ENCODE results near the gene TMEM59.
A peak's percentile ranks its signal among the peaks of the same experiment; 100 is the strongest.
"Not testable (repeated sequence)": the region's sequence is repeated elsewhere in the genome, so short reads cannot be mapped to it uniquely, and the experiment has no call there.

The TMEM59 gene

GRCh38 chr1:54052934-54053744 is at the start of gene TMEM59, which contains the start of gene TCEANC2:
TSS of gene TMEM59 (minus strand) at chr1:54053204. CDS start at chr1:54053188, 16 bp downstream.
TSS of gene TCEANC2 (plus strand) at chr1:54053608. CDS start at chr1:54054423, 815 bp downstream.
- DNase-seq (ENCODE audit: low spot score) = peak; percentile 99

GRCh38 chr1:54100500-54100899 is 47.5 kb upstream of the TMEM59 start:
- DNase-seq (ENCODE audit: low spot score) = no peak

GRCh38 chr1:54099061-54099610 is 46.1 kb upstream of the TMEM59 start:
- DNase-seq (ENCODE audit: low spot score) = peak; percentile 11

DNA sequence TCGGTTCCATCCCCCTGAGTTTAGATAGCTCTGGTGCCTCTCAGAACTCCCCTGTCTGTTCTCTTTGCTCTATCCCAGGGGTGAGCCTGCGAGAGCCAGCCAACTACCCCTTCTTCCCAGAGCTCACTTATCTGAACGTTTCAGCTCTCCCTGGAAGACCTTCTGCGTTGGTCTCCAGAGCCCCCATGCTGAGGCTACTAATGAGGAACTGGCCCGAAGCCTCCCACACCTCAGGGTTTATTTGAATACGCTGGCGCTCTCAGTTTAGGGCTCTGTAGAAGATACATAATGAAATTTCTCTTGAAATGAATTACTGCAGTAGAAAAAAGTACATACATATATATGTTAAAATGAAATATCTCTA is 43.9 kb upstream of the TMEM59 start:
- DNase-seq (ENCODE audit: low spot score) = no peak

DNA sequence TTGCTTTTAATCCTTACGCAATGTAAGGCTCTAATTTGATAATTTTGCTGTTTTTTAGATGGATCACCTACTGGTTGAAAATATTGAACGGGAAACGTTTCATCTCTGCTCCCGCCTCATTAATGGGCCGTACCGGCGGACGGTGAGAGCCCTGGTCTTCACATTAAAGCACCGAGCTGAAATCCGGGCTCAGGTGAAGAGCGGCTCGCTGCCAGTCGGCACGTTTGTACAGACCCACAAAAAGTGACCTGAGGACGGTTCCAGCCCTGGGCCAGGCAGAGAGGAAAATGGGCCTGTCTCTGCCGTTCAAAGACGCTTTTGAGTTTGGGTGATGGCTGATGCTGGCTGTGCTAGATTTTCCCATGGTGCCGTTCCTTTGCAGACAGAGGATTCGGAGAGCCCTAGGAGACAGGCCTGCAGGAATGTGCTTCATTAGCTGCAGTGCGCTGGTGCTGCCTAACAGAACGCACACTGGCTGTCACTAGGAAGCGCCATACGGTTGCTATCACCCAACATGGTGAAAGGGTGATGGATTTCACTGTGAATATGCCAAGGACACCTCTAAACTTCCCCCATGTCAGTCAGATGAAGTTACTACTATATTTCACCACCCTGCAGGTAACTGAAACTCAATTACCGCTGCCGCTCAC is 43.3 kb upstream of the TMEM59 start:
- DNase-seq (ENCODE audit: low spot score) = no peak

DNA sequence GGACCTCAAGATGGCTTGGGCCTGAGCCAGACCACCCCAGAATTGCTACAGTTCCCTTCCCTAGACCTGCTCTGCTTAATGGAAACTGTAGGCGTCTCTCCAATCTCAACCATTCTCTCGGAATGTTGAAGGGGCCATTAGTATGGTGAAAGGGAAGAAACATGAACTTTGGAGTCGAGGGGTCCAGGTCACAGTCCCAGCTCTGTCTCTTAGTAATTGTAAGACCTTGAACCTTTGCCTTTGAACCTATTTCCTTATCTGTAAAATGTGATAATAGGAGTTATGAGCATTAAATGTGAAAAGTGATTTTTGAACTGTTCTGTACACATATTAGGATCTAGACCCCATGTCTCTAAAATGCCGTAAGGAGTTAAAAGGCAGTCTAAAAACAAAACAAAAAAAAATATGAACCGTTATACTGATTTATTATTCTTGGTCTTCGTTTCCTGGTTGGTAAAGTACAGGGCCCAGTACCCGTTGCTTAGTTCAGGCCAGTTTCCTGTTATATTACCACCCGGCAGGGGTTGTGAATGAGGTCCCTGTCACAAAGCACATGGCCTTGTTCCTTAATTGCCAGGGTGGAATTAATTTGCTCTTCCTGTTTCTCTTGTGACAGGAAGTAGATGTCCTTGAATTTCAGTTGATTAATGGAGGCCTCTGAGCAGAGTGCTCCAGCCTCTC is 42.7 kb upstream of the TMEM59 start:
- peak; percentile 5 for DNase-seq (ENCODE audit: low spot score)

- DNase-seq (ENCODE audit: low spot score) = not testable (repeated sequence)
Observed at GRCh38 chr1:54094730-54095105, 41.7 kb upstream of the TMEM59 start.

DNA sequence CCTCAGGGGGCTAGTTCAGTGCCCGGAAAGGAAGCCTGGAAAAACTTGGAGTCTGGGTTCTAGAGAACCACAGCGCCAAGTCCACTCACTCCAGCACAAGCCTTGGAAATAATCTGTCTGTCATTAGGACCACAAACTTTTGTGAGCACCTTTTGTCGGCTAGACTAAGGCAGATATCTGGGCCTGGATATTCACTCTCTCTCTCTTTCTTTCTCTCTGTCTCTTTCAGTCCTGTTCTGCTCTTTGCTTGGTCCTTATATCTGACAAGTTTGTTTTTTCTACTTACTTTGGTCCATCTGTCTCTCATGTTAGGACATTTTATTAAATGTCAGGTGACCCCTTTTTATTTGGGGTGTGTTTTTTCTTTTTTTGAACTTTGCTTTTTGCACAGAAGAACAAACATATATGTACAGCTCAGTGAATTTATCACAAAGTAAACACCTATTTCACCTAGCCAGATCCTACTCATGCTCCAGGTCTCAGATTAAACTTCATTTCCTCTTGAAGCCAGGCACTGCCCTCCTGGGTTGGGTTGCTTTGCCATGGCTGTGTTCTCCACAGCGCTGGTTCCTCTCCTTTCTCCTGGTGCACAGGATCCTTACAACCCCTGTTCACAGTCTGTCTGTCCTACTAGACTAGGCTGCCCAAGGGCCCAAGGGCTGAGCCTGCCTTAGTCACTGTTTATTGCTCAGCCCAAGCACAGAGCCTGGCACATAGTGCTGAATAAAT is 41.2 kb upstream of the TMEM59 start:
- DNase-seq (ENCODE audit: low spot score) = no peak

- no peak for DNase-seq (ENCODE audit: low spot score)
Observed at GRCh38 chr1:54091666-54092065, 38.7 kb upstream of the TMEM59 start.

- DNase-seq (ENCODE audit: low spot score) = no peak
Observed at GRCh38 chr1:54088385-54088784, 35.4 kb upstream of the TMEM59 start.

DNA sequence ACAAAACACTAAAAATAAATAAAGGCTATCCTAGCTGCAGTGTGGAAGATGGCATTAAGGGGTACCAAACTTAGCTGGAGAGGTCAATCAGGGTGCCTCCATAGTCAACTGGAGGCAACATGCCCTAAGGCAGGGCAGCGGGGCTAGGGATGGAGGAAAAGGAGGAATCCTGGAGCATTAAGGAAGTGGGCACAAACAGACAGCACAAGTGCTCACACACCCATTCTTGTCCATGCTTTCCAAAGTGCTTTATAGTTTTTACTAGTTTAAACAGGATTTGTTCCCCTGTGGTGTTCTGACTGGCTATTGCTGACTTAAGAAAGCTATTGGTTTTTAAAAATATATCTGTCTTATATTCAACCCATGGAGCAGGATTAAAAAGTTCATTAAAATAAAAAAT is 33.8 kb upstream of the TMEM59 start:
- no peak for DNase-seq (ENCODE audit: low spot score)

- no peak for DNase-seq (ENCODE audit: low spot score)
Observed at GRCh38 chr1:54084794-54085193, 31.8 kb upstream of the TMEM59 start.

DNA sequence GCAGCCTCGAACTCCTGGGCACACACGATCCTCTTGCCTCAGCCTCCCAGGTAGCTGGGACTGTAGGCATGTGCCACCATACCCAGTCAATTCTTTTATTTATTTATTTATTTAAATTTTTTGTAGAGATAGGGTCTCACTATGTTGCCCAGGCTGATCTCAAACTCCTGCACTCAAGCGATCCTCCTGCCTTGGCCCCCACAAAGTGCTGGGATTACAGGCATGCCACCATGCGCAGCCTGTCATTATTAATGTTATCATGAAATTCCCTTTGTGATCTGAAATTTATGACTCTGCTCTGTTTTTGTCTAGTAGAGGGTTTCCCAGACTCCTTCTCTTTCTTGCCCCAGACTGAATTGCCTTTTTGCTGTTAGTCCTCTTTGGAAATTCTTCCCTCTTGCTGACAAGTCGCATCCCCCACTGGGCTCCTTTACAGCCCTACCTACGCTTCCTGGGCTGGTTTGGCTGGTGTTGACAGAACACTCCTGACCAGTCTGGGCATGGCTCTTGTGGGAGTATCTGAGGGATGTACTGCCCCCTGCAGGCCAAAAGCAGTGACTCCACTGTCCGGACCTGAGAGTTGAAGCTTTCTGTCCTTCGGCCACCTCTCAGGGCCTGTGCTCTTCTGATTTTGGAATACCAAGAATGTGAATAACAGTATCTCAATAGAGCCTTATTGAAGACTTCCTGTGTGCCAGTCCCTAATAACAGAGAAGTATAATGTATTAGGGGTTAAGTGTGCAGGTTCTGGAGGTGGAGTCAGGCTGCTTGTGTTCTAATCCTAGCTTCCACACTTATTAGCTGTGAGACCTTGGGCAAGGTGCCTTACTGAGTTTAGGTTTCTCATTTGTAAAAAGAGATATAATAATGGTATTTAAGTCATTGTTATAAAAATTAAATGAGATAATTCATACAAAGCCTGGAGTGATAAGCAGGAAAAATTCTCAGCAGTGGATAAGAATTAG is 28.6 kb upstream of the TMEM59 start:
- DNase-seq (ENCODE audit: low spot score) = peak; percentile 49

GRCh38 chr1:54080598-54081049 is 27.6 kb upstream of the TMEM59 start:
- DNase-seq (ENCODE audit: low spot score) = no peak

DNA sequence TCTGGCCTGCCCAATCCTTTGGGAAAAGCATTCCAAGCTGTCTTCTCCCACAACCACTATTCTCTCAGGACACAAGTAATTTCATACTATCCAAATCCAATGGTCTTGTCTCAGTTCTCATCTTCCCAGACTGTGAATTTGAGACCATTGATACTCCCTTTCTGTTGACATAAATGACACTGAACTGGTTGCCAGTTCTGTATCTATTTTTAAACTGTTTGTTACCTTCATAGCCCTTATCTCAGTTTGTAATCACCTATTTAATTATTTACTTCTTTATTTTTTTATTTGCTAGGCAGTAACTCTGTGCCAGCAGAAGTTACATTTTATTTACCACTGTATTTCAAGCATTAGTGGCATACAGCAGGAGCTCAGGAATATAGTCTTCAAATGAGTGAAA is 24.4 kb upstream of the TMEM59 start:
- DNase-seq (ENCODE audit: low spot score) = no peak

- peak; percentile 86 for DNase-seq (ENCODE audit: low spot score)
Observed at GRCh38 chr1:54070171-54070837, 17.3 kb upstream of the TMEM59 start.

GRCh38 chr1:54069791-54070170 is 16.8 kb upstream of the TMEM59 start:
- DNase-seq (ENCODE audit: low spot score) = no peak

GRCh38 chr1:54064299-54064698 is 11.3 kb upstream of the TMEM59 start:
- DNase-seq (ENCODE audit: low spot score) = no peak

GRCh38 chr1:54054438-54054749 is 1.4 kb upstream of the TMEM59 start:
- DNase-seq (ENCODE audit: low spot score) = no peak

DNA sequence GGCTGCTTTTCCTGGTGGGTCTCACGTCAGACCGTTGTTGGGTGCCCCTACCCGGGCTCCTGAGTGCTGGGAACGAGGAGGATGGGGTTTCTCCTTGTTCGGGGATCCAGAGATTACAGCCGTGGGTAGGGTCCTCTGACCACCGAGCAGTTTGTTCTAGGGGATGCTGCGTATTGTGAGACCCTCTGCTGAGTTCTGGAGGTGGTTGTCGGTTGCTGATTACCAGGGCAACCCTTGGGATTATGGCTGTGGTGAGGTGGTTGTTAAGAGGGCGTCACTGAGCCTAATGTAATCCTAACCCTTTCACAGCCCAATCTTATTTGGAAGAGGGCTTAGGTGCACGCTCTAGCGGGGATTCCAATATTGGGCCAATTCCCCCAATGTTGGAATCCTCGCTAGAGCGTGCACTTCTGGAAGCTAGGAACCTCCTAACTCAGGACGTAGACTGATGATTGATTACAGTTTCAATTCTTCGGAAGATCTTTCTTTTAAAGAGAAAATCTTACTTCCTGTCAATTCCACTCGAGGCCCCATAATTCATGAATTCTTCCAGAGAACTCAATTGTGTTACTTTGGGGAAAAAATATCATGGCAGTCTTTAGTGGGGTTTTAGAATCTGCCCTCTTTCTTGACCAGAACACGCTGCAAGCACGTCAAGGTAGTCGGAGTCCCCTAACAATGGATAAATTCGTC is 887 bp upstream of the TMEM59 start:
- DNase-seq (ENCODE audit: low spot score) = no peak
